Sigmoid colon (tissue), 4 donors: ENCODE data around the gene LASP1.

Source experiments
- EP300 ChIP-seq, 4 donors: sonication (generic); formaldehyde crosslinking; IDR thresholded peaks; one replicate each; pipeline ENCODE4 v1.6.1; 2017; ENCODE audit warnings: antibody characterized with exemption in 4 of 4
- TF ChIP-seq, protein P1 (sequence below), 4 experiments: fragments of 450-650 bp in 3 of 4; fragments of 200-600 bp in 1 of 4; IDR thresholded peaks; one replicate each; pipeline ENCODE4 v1.5.1; 2016 to 2019; ENCODE audit warnings: antibody characterized with exemption in 4 of 4, mild to moderate bottlenecking in 3 of 4, moderate library complexity in 2 of 4

- TF ChIP-seq, protein P1, sequence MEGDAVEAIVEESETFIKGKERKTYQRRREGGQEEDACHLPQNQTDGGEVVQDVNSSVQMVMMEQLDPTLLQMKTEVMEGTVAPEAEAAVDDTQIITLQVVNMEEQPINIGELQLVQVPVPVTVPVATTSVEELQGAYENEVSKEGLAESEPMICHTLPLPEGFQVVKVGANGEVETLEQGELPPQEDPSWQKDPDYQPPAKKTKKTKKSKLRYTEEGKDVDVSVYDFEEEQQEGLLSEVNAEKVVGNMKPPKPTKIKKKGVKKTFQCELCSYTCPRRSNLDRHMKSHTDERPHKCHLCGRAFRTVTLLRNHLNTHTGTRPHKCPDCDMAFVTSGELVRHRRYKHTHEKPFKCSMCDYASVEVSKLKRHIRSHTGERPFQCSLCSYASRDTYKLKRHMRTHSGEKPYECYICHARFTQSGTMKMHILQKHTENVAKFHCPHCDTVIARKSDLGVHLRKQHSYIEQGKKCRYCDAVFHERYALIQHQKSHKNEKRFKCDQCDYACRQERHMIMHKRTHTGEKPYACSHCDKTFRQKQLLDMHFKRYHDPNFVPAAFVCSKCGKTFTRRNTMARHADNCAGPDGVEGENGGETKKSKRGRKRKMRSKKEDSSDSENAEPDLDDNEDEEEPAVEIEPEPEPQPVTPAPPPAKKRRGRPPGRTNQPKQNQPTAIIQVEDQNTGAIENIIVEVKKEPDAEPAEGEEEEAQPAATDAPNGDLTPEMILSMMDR (IDR thresholded peaks at IDR 0.05), result no peak
- no peak for TF ChIP-seq EP300 (IDR thresholded peaks at IDR 0.05)
Measured at GRCh38 chr17:38918916-38919315, 49.1 kb downstream of the LASP1 start.
